B cell (primary cell): ENCODE results near the gene WDR31. TPM values are rescaled to one million over a fixed set of nuclear protein-coding genes. Genes with fewer than 3 reads are reported as not detected.
A peak's percentile ranks its signal among the peaks of the same experiment; 100 is the strongest.

Source experiments
- ATAC-seq: fragments of 200-7000 bp; cut with Tn5 transposase; one replicate; pipeline ENCODE4 v1.10.0; 2021; ENCODE audit warnings: low read depth, mild to moderate bottlenecking, moderate number of reproducible peaks, moderate library complexity
- CTCF ChIA-PET: fragments of 350-600 bp; sonication (Branson Sonifier 250); formaldehyde crosslinking; loops from one replicate; lab custom pipeline; 2021; ENCODE audit warnings: antibody characterized with exemption, inconsistent platforms; lab: Charles Lee
- POLR2A ChIA-PET: fragments of 350-600 bp; sonication (Branson Sonifier 250); formaldehyde crosslinking; loops from one replicate; lab custom pipeline; 2021; ENCODE audit warnings: antibody characterized with exemption; lab: Charles Lee
- DNase-seq: peaks from one replicate; pipeline ENCODE4 v3.0.0; 2013
- H2AFZ ChIP-seq: 2 replicates; pipeline ENCODE4 v1.6.1; 2012; ENCODE audit warnings: mild to moderate bottlenecking, low read depth, low read length; ENCODE audit not compliant: insufficient read depth, poor library complexity, severe bottlenecking
- H3K27ac ChIP-seq, 2 donors: 1 replicate in 1 of 2; 2 replicates in 1 of 2; pipeline ENCODE4 v1.5.1; 2012 to 2013; ENCODE audit warnings: low read length in 2 of 2, mild to moderate bottlenecking in 2 of 2, moderate library complexity in 1 of 2
- H3K27me3 ChIP-seq, 4 experiments: fragments of 200-600 bp in 1 of 4; sonication (generic) in 1 of 4; replicated peaks in 1 of 4; 1 replicate in 2 of 4; 2 replicates in 2 of 4; pipeline versions ENCODE4 v1.6.1 to v1.7.0; 2013 to 2016; ENCODE audit warnings: low read length in 3 of 4, mild to moderate bottlenecking in 2 of 4, mixed read lengths in 1 of 4, moderate library complexity in 1 of 4; ENCODE audit not compliant: insufficient read depth in 4 of 4, control insufficient read depth in 3 of 4; ENCODE audit errors: control extremely low read depth in 1 of 4
- H3K36me3 ChIP-seq, 2 experiments: replicated peaks in 1 of 2; 1 replicate in 1 of 2; 2 replicates in 1 of 2; pipeline versions ENCODE4 v1.6.1 to v1.7.1; 2013; ENCODE audit warnings: low read length in 1 of 2; ENCODE audit not compliant: insufficient read depth in 2 of 2, control insufficient read depth in 1 of 2; ENCODE audit errors: control extremely low read depth in 1 of 2, extremely low read depth in 1 of 2
- H3K4me1 ChIP-seq, 2 donors: fragments of 200-600 bp in 1 of 2; sonication (generic) in 1 of 2; 1 replicate in 1 of 2; 2 replicates in 1 of 2; pipeline versions ENCODE4 v1.5.1 to v1.6.1; 2013 to 2017; ENCODE audit warnings: low read length in 2 of 2; ENCODE audit not compliant: control insufficient read depth in 2 of 2, insufficient read depth in 2 of 2
- H3K4me2 ChIP-seq: replicated peaks from 2 replicates; pipeline ENCODE3; 2012; ENCODE audit warnings: mild to moderate bottlenecking, low read depth, low read length; ENCODE audit not compliant: poor library complexity, severe bottlenecking
- H3K4me3 ChIP-seq, 5 experiments: fragments of 200-600 bp in 1 of 5; sonication (generic) in 1 of 5; 1 replicate in 3 of 5; 2 replicates in 2 of 5; pipeline versions ENCODE4 v1.5.1 to v1.7.0; 2011 to 2016; ENCODE audit warnings: low read length in 4 of 5, mild to moderate bottlenecking in 4 of 5, low read depth in 2 of 5, control low read depth in 1 of 5, moderate library complexity in 1 of 5; ENCODE audit not compliant: insufficient read depth in 1 of 5; ENCODE audit errors: control extremely low read depth in 1 of 5, extremely low read depth in 1 of 5
- H3K79me2 ChIP-seq: fragments of 200-600 bp; sonication (generic); one replicate; pipeline ENCODE4 v1.6.0; 2016; ENCODE audit warnings: low read length; ENCODE audit not compliant: control insufficient read depth, insufficient read depth
- H3K9ac ChIP-seq: fragments of 200-600 bp; sonication (generic); 2 replicates; pipeline ENCODE4 v1.6.1; 2017; ENCODE audit warnings: mild to moderate bottlenecking, low read length, moderate library complexity
- H3K9me3 ChIP-seq, 3 donors: one replicate each; pipeline versions ENCODE4 v1.6.1 to v1.7.1; 2013; ENCODE audit warnings: low read length in 2 of 3; ENCODE audit not compliant: control insufficient read depth in 2 of 3, insufficient read depth in 1 of 3; ENCODE audit errors: control extremely low read depth in 1 of 3
- H4K20me1 ChIP-seq: 2 replicates; pipeline ENCODE4 v1.6.0; 2012; ENCODE audit warnings: mild to moderate bottlenecking, low read length; ENCODE audit not compliant: insufficient read depth, control insufficient read depth, poor library complexity, severe bottlenecking
- H3K27ac Mint-ChIP-seq: one replicate; pipeline ENCODE4 v1.8.0; 2021; ENCODE audit warnings: mixed read lengths
- H3K27me3 Mint-ChIP-seq: one replicate; pipeline ENCODE4 v1.8.0; 2021; ENCODE audit warnings: mixed read lengths
- H3K4me1 Mint-ChIP-seq: one replicate; pipeline ENCODE4 v1.8.0; 2021; ENCODE audit warnings: mixed read lengths
- H3K4me3 Mint-ChIP-seq: one replicate; pipeline ENCODE4 v1.8.0; 2021; ENCODE audit warnings: mixed read lengths
- H3K9me3 Mint-ChIP-seq: one replicate; pipeline ENCODE4 v1.8.0; 2022; ENCODE audit warnings: mixed read lengths; ENCODE audit not compliant: insufficient read depth
- EZH2 ChIP-seq: IDR thresholded peaks from 2 replicates; pipeline ENCODE4 v1.6.1; 2012; ENCODE audit warnings: borderline replicate concordance, low read depth, mild to moderate bottlenecking, moderate library complexity, low read length; ENCODE audit not compliant: insufficient read depth, poor library complexity, severe bottlenecking
- WGBS: methylation state at CpG from one replicate; pipeline ENCODE4 v1.1.5; 2013; ENCODE audit warnings: missing lambda C conversion rate; ENCODE audit not compliant: insufficient coverage; 5-methylcytosine and 5-hydroxymethylcytosine counted together
- intact Hi-C: fragments of 100-400 bp; cut with micrococcal nuclease; formaldehyde crosslinking; loops from one replicate; pipeline ENCODE4 v1.10.0; 2022
- polyA plus RNA-seq: library from polyadenylated mRNA; depleted of rRNA; stranded (reverse); fragments of >200 nt; gene quantifications from 2 replicates; pipeline ENCODE4 v1.2.3, GENCODE V29; 2012
- total RNA-seq, 2 donors: library from RNA; stranded (reverse); fragments of 120-200 nt in 1 of 2; gene quantifications; 1 replicate in 1 of 2; 2 replicates in 1 of 2; pipeline versions ENCODE4 v1.2.3 to v1.2.4, GENCODE V29; 2013 to 2022
- TF ChIP-seq, protein P1 (sequence below): fragments of 200-600 bp; IDR thresholded peaks from one replicate; pipeline ENCODE4 v1.8.0; 2022; ENCODE audit warnings: antibody characterized with exemption, mild to moderate bottlenecking

The WDR31 gene
- total and polyA plus RNA-seq, 2 donors (not counting 1 experiment from before 2014, with no cell fraction given): 0.36 to 0.62 TPM

DNA sequence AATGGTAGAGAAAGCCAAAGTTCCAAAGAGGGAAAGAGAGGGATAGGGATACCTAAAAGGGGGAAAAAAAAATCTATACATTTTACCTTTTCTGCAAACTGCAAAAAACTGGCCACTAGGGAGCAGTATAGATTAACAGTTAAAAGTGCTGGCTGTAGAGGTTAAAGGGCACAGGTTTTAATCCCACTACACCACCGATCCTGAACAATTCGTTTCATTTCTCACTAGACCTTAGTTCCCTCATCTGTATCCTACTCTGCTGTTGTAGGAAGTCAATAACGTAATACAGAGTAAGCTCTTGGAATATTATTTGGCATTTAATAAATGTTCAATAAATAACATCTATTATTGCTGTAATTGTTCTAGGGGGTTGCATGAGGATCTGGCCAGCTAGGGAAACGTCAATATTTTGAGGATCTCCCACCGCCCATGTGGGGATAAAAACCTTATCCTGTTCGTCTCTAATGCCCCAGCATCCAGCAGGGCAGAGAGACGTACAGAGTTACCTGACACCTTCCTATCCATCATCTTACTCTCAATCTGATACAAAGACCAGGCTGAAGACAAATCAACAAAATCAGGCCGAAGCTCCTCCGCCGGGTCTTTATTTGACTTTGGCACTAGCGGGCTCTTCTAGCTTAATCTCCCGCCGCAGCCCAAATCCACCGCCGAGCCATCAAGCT lies 65.5 kb downstream of the WDR31 start:
- Histone ChIP-seq H3K27ac (peak overlapping the region; percentile 94 to 97), H3K4me3 (peak overlapping the region; percentile 75 to 98 (median 84)), H3K27me3 (no peaks in the 10 kb centered on the region), H3K36me3 (peaks cover 4 to 54% of the 10 kb centered on the region in 2 experiments), H4K20me1 (peaks cover 5% of the 10 kb centered on the region), H2AFZ (peak overlapping the region; percentile 87), H3K4me1 (peaks cover 9 to 16% of the 10 kb centered on the region in 2 donors), H3K4me2 (peak overlapping the region; percentile 84), H3K79me2 (peaks cover 34% of the 10 kb centered on the region), H3K9ac (peak overlapping the region; percentile 95), H3K9me3 (no peaks in the 10 kb centered on the region)
- WGBS: 2% methylated on average over 11 of the region's 15 CpGs
- Mint-ChIP-seq H3K4me1 (peaks cover 6% of the 10 kb centered on the region), H3K9me3 (no peaks in the 10 kb centered on the region), H3K4me3 (no peak overlapping the region), H3K27ac (no peak overlapping the region), H3K27me3 (no peaks in the 10 kb centered on the region)
- peak; percentile 1 for ATAC-seq
- ChIA-PET CTCF (interaction anchor here (0.7 to 6.3 kb wide), 33 partner anchors 9 to 393 kb away, joined by 3 to 153 read pairs (median 5); partner anchors contain the start of genes ALAD, C9orf43, FKBP15 and HDHD3), POLR2A (interaction anchor here (1.0 to 2.1 kb wide), 7 partner anchors 53 to 305 kb away, joined by 3 to 9 read pairs (median 4); partner anchors contain the start of genes C9orf43, FKBP15, HDHD3 and POLE3)
- intact Hi-C loops: loop anchor here (1.0 to 10.0 kb wide), 10 partner anchors 53 to 1792 kb away; partner anchors contain the start of genes ALAD, C9orf43, DNAJC25 and ECPAS
- TF ChIP-seq, protein P1, sequence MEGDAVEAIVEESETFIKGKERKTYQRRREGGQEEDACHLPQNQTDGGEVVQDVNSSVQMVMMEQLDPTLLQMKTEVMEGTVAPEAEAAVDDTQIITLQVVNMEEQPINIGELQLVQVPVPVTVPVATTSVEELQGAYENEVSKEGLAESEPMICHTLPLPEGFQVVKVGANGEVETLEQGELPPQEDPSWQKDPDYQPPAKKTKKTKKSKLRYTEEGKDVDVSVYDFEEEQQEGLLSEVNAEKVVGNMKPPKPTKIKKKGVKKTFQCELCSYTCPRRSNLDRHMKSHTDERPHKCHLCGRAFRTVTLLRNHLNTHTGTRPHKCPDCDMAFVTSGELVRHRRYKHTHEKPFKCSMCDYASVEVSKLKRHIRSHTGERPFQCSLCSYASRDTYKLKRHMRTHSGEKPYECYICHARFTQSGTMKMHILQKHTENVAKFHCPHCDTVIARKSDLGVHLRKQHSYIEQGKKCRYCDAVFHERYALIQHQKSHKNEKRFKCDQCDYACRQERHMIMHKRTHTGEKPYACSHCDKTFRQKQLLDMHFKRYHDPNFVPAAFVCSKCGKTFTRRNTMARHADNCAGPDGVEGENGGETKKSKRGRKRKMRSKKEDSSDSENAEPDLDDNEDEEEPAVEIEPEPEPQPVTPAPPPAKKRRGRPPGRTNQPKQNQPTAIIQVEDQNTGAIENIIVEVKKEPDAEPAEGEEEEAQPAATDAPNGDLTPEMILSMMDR: peak; percentile 93
- TF ChIP-seq EZH2: no peak
- DNase-seq: peak; percentile 77

DNA sequence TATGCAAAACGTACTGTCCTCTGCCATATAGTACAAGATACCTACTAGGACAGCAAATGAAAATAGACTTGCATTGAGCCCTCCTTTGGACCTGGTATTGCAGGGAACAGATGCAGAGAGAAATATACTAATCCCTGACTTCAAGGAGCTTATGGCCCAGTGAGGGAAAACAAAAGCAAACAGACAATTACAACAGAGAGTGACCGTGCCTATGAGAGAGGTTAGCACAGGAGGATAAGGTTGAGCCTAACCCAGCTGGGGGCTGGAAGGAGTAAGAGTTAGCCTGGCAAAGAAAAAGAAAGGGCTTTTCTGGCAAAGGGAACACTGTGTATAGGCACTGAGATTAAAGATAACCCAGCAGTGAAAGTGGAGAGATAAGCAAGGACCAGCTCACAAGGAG lies 70.2 kb downstream of the WDR31 start:
- intact Hi-C loops: loop anchor here (10.0 kb wide), 2 partner anchors 605 to 1635 kb away; partner anchors contain the start of genes DNAJC25 and ZNF618
- no peaks in the 10 kb centered on the region for H3K27me3 Mint-ChIP-seq
- CTCF ChIA-PET: interaction anchor here (1.0 to 1.5 kb wide), 3 partner anchors 22 to 388 kb away, joined by 3 to 7 read pairs (median 6); no protein-coding TSS in a partner anchor
- DNase-seq (no peak), ATAC-seq (no peak)
- peaks cover 8% of the 10 kb centered on the region for H3K79me2 ChIP-seq
- no peak overlapping the region for H3K27ac ChIP-seq
- POLR2A ChIA-PET: no interaction called here
- H3K4me2 ChIP-seq: no peak overlapping the region
- WGBS: no CpG with 5 or more reads among the region's 2 CpGs
- no peaks in the 10 kb centered on the region for H3K4me1 Mint-ChIP-seq
- no peak overlapping the region for H2AFZ ChIP-seq
- peaks cover 0 to 54% of the 10 kb centered on the region in 2 experiments for H3K36me3 ChIP-seq
- peaks cover 5% of the 10 kb centered on the region for H4K20me1 ChIP-seq
- H3K9me3 Mint-ChIP-seq: no peaks in the 10 kb centered on the region
- H3K4me1 ChIP-seq: peaks cover 3 to 7% of the 10 kb centered on the region in 2 donors
- H3K27me3 ChIP-seq: no peaks in the 10 kb centered on the region
- no peak overlapping the region for H3K4me3 Mint-ChIP-seq
- H3K4me3 ChIP-seq: no peak overlapping the region
- H3K27ac Mint-ChIP-seq: no peak overlapping the region
- no peaks in the 10 kb centered on the region for H3K9me3 ChIP-seq
- H3K9ac ChIP-seq: no peak overlapping the region
- TF ChIP-seq EZH2: no peak
- TF ChIP-seq, protein P1: no peak
